ENCODE data around the gene SERINC2. TPM values are rescaled to one million over a fixed set of nuclear protein-coding genes. Genes with fewer than 3 reads are reported as not detected.
"Not testable (repeated sequence)": the region's sequence is repeated elsewhere in the genome, so short reads cannot be mapped to it uniquely, and the experiment has no call there.

SERINC2 gene
- total RNA-seq, 1 donor from 2014 or later: 237 TPM

- DNase-seq (ENCODE audit: low spot score): peak; percentile 83
Measured at GRCh38 chr1:31471452-31472313, 58.7 kb downstream of the SERINC2 start.

GRCh38 chr1:31472314-31472651 lies 59.3 kb downstream of the SERINC2 start:
- DNase-seq (ENCODE audit: low spot score): not testable (repeated sequence)

GRCh38 chr1:31472673-31473072 lies 59.7 kb downstream of the SERINC2 start:
- not testable (repeated sequence) for DNase-seq (ENCODE audit: low spot score)

GRCh38 chr1:31473508-31473907 lies 60.5 kb downstream of the SERINC2 start:
- DNase-seq (ENCODE audit: low spot score): not testable (repeated sequence)

GRCh38 chr1:31474567-31474966 lies 61.6 kb downstream of the SERINC2 start:
- DNase-seq (ENCODE audit: low spot score): not testable (repeated sequence)

- DNase-seq (ENCODE audit: low spot score): peak; percentile 56
Measured at GRCh38 chr1:31476891-31477846, 64.2 kb downstream of the SERINC2 start.

- no peak for DNase-seq (ENCODE audit: low spot score)
Measured at GRCh38 chr1:31478167-31478566, 65.2 kb downstream of the SERINC2 start.

- no peak for DNase-seq (ENCODE audit: low spot score)
Measured at GRCh38 chr1:31479811-31480210, 66.8 kb downstream of the SERINC2 start.

- DNase-seq (ENCODE audit: low spot score): not testable (repeated sequence)
Measured at GRCh38 chr1:31480426-31480825, 67.4 kb downstream of the SERINC2 start.

- no peak for DNase-seq (ENCODE audit: low spot score)
Measured at GRCh38 chr1:31482482-31483011, 69.5 kb downstream of the SERINC2 start.

GRCh38 chr1:31483012-31483946 lies 70.3 kb downstream of the SERINC2 start:
- DNase-seq (ENCODE audit: low spot score): peak; percentile 63

Other genes with a start within 250 kb of the SERINC2 start
- gene NKAIN1, start 173.3 kb upstream of the SERINC2 start, total RNA-seq: not detected
- gene SNRNP40, start 116.4 kb upstream of the SERINC2 start, total RNA-seq: 67.6 TPM
- gene ZCCHC17, start 116.2 kb upstream of the SERINC2 start, total RNA-seq: 22.0 TPM
- gene FABP3, start 40.1 kb upstream of the SERINC2 start, total RNA-seq: 15.9 TPM
- 218 TPM for gene TINAGL1, start 163.3 kb downstream of the SERINC2 start, total RNA-seq
- not detected for gene HCRTR1, start 204.5 kb downstream of the SERINC2 start, total RNA-seq
- gene PEF1, start 231.7 kb downstream of the SERINC2 start, total RNA-seq: 76.9 TPM